ENCODE results near the gene LRRC34.

The LRRC34 gene, protein sequence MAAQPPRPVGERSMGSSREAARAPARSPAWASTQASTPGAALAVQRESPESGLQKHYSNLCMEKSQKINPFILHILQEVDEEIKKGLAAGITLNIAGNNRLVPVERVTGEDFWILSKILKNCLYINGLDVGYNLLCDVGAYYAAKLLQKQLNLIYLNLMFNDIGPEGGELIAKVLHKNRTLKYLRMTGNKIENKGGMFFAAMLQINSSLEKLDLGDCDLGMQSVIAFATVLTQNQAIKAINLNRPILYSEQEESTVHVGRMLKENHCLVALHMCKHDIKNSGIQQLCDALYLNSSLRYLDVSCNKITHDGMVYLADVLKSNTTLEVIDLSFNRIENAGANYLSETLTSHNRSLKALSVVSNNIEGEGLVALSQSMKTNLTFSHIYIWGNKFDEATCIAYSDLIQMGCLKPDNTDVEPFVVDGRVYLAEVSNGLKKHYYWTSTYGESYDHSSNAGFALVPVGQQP

DNA sequence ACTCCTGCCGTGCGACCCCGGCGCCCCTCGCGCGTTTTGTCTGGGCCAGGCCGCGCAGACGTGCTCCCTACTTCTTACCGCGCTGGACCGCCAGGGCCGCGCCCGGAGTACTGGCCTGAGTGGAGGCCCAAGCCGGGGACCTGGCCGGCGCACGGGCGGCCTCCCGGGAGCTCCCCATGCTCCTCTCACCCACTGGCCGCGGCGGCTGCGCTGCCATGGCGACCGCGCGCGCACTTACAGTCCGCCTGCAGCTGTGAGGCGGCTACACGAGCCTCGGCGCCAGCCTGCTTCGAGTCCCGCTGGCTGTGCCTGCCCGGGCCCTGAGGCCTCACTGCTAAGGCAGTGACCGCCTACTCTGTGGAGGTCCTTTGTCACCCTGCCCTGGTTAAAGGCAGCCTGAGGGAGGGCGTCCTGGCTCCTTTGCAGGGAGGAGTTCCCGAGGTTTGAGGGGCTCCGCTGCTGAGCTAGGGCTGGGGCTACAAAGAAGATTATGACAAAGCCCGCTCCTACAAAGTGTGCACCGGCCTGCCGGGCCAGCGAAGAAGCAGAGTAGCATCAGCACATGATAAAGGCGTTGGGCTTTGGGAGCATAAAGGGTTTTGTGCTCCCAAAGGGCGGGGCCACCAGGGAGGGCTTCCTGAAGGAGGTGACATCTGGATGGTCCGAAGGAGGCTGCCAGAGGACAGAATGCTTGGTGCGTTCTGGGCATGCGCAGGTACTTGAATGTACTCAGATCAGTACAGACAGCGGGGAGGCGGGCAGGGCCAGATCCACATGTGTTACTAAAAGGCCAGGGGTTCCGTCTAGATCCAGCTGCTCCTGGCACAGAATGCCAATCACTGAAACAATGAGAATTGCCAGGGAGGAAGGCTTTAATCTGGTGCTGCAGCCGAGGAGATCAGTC lies at the start of gene LRRC34, which contains the start of gene LRRIQ4:
TSS of gene LRRC34 (minus strand) at position 573 of the 904 bp plus-strand sequence. CDS start at position 217, 356 bp downstream.
TSS of gene LRRIQ4 (plus strand) at position 539 of the 904 bp plus-strand sequence. CDS start 9,052 bp downstream, outside the sequence.
- peak; percentile 21 to 46 for DNase-seq (ENCODE audit: low read depth in 2 of 2)

DNA sequence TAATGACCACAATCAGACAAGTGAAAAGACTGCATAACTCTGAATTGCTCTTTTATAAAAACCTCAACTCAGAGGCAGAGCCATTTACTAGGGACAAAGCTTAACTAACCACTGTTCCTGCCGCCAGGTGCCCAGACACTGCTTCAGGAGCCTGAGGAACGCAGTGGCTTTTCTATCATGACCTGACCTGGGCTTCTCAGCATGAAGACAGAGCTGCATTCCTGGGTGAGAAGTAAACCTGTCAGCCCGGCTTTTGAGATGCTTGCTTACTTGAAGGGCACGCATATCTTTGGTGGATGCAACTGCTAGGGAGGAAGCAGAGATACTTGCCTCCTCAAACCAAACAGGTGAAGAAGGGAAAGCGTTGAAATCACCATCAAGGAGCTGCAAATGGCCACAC lies 49.2 kb upstream of the LRRC34 start:
- no peak for DNase-seq (ENCODE audit: low read depth in 2 of 2)

DNA sequence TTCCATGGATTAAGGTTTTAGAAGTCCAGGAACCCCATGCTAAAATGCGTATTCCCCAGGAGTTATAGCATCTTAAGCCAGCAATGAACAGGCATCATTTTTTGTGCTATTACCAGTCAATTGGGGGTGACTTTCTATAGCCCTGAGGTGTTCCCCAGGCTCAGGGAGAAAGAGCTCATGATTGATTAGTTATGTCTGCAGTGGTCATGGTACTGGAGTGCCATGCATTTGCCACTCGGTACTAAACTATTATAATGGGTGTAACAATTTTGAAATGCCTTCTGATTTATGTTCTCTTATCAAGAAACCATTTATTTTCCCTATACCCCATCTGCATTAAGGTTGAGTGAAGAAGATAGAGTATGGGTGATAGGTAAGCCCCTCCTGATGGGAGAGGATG lies 45.1 kb upstream of the LRRC34 start:
- no peak for DNase-seq (ENCODE audit: low read depth in 2 of 2)

DNA sequence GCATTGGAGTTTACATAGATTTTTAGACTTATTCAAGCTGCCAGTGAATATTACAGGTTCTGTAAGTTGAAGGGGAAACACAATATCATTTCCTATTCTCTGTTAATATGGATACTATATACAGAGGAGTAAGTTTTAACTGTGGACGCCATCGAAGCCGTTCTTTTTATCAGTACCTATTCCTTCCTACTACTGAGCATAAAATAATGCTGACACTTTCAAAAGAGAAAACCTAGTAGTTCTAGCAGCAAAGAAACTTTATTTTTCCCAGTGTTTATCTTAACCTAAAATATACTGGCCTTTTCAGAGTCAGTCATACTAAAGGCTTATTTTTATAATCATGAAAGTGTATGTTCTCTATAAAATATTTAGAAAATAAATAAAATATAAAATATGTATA lies 42.8 kb upstream of the LRRC34 start:
- no peak for DNase-seq (ENCODE audit: low read depth in 2 of 2)

DNA sequence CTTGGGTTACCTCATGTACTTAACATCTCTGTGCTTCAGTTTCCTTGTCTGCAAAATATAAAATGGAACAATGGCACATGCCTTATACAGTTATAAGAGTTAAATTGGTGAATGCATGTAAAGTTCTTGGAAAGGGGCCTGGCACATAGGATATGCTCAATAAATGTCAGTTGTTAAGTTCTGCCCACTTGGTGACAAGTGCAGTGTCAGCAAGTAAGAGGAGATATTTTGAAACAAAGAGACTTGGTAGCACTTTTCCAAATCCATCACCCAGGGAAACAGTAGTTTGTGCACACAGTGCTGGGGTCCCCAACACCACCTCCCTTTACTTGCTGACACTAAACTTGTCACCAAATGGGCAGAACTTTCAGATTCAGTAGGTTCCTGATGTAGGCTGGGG lies 37.9 kb upstream of the LRRC34 start:
- DNase-seq (ENCODE audit: low read depth in 2 of 2) = no peak

DNA sequence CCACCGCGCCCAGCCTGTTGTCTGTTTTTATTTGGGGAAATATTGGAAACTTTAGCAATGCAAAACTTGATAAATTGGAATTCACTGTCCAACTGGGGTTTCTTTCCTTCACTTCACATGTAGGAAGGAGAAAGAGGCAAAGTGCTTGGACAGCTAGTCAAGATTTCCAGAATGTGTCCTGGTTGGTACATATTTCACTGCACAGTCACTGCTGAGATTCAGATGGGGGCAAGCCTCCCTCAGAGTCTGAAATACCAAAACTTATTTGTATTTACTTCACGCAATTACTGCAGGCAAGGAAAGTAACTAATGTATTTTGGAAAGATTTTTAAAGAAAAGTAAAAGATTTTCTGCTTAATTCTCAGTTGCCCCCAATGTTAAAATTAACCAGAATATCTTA lies 36.0 kb upstream of the LRRC34 start:
- no peak for DNase-seq (ENCODE audit: low read depth in 2 of 2)

DNA sequence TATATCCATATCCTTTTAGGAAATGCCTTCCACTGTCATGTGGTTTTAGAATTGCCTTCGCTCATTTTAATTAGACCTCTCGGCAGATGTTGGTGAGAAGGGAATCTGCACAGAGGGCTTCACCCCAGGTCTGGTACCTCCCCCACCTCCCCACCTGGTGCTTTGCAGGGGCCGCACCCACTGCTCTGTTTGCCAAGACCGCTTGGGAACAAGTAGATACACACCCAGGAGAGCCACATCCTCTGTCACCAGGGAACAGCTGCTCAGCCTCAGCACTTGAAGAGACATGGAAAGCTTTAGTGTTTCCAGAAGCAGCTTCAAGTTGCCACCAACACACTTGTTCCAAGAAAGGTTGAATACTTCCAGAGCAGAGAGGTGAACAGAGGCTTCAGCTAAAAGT lies 35.2 kb upstream of the LRRC34 start:
- no peak for DNase-seq (ENCODE audit: low read depth in 2 of 2)

DNA sequence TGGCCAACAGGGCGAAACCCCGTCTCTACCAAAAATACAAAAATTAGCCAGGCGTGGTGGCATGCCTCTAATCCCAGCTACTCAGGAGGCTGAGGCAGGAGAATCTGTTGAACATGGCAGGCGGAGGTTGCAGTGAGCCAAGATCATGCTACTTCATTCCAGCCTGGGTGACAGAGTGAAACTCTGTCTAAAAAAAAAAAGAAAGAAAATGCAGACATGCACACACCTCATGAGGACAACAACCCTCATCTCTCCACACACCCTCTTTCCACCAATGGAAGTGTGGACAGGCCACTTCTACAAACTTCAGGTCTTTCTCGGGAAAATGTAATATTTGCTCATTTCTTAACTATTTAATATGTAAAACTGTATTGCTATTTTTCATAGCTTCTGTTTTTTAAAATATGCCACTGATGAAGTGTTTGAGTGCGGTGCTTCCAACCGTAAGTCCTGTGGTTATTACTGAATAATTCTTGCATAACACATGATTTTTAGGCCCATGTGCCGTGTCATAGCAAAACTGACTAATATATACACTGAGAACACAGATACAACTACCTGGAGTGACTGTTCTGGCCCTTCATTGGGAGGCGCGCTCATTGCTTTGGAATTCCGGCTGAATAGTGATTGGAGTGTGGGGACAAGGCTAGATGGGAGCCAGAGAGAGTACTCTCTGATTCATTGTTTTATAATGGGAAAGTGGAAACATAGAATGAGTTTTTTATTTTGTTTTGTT lies 33.9 kb upstream of the LRRC34 start:
- DNase-seq (ENCODE audit: low read depth in 2 of 2) = no peak

DNA sequence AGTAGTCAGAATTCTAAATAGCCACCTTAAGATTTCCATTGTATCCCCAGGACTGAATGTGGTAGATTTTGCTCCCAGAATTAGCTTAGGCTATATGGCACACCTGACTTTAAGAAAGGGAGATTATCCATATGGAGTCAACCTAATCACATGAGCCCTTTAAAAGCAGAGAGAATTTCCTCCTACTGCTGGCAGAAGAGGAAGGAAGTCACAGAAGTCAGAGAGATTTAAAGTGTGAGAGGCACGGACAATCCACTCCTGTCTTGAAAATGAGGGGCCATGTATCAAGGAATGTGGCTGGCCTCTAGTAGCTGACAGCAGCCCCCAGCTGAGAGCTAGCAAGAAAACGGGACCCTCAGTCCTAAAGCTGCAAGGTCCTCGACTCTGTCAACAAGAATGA lies 30.3 kb upstream of the LRRC34 start:
- DNase-seq (ENCODE audit: low read depth in 2 of 2) = no peak

DNA sequence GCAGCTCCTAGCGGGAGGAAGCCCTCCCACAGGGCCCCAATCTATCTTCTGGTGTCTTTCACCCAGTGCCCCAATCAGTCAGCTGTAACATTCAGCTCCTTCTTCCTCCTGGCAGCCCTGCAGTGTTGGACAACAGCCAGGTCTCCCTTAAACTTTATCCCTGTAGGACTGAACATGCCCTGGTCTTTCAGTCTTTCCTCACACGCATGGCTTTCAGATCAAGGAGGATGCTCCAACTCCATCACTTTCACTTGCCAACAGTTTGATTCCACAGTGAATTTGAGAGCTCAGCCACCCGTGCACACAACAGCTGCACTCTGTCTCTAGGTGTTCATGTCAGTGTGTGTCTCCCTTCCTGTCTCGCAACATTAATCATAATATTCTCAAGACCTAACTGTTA lies 28.5 kb upstream of the LRRC34 start:
- DNase-seq (ENCODE audit: low read depth in 2 of 2) = no peak

DNA sequence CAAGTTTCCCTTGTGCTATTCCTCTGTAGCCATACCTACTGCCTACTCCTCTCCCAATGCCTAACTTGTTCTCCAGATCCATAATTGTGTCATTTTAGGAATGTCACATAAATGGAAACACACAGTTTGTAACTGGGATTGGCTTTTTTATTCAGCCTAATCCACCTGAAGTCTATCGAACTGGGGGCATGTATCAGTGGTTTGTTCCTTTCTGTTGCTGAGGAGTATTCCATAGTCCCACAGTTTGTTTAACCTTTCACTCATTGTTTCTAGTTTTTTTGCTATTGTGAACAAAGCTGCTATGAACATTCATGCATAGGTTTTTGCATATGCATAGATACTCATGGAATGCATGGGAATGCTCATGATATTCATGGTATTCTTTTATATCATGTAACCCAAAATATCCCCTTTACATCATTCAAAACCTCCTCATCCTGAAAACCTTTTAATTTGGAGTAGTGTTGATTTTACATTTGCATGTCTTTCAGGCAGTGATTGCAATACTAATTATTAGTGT lies 25.9 kb upstream of the LRRC34 start:
- no peak for DNase-seq (ENCODE audit: low read depth in 2 of 2)

DNA sequence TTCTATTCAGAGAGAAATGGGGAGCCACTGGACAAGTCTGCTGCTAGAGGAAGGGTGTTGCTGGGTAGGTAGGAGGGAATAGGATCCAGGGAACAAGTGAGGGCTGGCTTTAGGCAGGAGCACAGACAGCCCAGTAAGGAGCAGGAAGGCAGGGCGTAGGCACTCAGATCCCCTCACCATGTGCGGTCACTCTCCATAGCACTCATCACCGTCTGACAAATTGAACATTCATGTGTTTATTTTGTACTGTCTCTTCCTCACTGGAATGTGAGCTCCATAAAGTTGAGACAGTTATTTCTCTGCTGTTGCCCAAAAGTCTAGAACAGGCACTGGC lies 24.2 kb upstream of the LRRC34 start:
- DNase-seq (ENCODE audit: low read depth in 2 of 2) = no peak

DNA sequence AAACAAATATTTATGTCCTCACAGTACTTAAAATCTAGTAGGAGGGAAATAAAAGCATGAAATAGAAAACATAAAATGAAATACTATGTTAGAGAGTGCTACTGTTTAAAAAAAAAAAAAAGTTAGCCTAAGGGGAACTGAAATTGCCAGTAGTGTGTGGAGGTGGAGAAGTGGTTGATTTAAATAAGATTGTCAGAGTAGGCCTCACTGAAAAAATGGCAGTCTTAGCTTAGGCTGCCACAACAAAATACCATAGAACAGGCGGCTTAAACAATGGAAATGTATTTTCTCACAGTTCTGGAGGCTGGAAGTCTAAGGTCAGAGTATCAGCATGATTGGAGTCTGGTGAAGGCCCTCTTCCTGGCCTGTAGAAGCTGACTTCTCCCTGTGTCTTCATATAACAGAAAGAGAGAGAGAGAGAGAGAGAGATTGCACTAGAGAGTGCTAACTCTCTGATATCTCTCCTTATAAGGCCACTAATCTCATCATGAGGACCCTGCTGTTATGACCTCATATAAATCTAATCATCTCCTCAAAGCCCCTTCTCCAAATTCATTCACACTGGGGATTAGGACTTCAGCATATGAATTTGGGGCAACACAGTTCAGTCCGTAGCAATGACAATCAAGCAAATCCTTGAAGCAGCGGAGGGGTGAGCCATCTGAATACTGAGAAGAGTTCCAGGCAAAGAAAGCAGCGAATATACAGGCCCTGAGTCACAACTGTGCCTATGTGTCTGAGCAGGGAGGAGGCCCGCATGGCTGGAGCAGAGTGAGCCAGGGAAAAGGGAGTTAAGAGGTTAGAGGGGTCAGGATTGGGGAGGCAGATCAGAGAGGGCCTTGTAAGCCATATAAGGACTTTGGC lies 23.6 kb upstream of the LRRC34 start:
- DNase-seq (ENCODE audit: low read depth in 2 of 2) = no peak

DNA sequence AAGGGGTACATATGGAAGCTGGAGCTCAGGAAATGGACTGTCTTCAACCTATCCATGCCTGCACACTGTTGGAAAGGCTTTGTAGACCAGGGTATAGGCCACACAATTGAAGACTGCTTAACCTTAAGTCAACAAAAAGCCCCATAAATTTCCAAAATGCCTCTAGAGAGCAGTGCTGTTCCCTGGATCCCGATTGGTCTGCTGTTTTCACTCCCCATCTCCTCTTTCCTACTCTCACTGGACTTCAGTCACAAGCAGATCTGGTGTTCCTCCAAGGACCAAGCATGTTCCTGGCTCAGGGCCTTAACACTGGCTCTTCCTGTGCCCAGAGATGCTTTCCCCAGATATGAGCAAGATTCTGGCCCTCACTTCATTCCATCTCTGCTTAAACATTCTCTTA lies 22.8 kb upstream of the LRRC34 start:
- DNase-seq (ENCODE audit: low read depth in 2 of 2) = no peak

DNA sequence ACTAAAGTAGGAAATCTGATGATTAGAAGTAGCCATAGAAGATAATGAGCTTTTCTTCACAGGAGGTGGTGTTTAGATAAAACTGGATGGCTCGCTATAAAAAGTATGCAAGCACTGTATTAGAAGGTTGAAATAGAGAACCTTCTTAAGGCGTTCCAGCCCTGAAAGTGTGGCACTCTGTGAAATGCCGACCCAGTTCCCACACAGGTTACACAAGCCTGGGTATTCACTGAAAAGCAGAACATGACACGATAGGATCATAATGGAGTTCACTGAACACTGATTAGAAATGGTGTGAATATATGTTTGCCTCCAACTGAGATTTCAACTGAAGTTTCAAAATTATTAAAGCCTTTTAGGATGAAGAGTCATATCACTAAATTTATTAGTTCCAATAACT lies 15.0 kb upstream of the LRRC34 start:
- no peak for DNase-seq (ENCODE audit: low read depth in 2 of 2)

DNA sequence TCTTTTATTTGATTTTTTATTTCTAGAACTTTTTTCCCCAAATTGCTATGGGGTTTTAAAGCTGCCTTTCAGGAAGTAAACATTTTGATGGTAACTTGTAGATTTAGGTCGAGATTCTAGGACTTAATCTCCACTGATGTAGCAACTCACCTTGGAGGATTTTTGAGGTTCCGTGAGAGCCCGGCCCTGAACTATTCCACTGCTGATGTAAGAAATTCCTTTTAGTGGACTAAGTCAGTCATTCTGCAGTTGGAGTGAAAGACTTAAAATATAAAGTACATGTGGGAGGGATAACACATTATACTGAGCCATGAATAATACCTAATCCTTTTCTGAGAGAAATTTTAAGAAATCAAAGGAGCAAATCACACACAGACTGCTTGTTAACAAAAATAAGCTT lies 12.6 kb upstream of the LRRC34 start:
- DNase-seq (ENCODE audit: low read depth in 2 of 2) = no peak

DNA sequence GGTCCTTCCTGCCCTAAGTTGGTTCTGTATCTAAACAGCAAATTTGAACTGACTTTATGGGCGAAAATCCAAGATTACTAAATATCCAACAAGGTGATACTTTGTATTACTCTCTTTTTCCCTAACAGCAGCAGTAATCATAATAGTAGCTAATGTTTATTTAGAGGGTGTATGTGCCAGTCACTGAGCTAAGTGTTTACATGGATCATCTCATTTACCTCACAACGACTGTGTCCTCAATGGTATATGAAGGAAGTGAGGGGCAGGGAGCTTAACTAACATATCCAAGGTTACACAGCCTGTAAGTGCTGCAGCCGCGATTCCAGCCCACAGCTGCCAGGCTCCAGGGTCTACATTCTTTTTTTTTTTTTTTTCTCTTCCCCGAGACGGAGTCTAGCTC lies 10.3 kb upstream of the LRRC34 start:
- no peak for DNase-seq (ENCODE audit: low read depth in 2 of 2)

DNA sequence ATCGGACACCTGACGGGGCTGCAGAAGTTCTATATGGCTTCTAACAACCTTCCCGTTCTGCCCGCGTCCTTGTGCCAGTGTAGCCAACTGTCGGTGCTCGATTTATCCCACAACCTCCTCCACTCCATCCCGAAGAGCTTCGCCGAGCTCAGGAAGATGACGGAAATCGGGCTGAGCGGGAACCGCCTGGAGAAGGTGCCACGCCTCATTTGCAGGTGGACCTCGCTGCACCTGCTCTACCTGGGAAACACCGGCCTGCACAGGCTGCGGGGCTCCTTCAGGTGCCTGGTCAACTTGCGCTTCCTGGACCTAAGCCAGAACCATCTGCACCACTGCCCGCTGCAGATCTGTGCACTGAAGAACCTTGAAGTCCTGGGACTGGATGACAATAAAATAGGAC lies 9.8 kb upstream of the LRRC34 start:
- no peak for DNase-seq (ENCODE audit: low read depth in 2 of 2)

DNA sequence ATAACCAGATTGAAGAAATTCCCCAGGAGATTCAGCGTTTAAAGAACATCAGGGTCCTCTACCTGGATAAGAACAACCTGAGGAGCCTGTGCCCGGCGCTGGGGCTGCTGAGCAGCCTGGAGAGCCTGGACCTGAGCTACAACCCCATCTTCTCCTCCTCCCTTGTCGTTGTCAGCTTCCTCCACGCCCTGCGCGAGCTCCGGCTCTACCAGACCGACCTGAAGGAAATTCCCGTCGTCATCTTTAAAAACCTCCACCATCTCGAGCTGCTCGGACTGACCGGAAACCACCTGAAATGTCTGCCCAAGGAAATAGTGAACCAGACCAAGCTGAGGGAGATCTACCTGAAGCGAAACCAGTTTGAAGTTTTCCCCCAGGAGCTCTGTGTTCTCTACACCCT lies 9.4 kb upstream of the LRRC34 start:
- DNase-seq (ENCODE audit: low read depth in 2 of 2) = no peak

DNA sequence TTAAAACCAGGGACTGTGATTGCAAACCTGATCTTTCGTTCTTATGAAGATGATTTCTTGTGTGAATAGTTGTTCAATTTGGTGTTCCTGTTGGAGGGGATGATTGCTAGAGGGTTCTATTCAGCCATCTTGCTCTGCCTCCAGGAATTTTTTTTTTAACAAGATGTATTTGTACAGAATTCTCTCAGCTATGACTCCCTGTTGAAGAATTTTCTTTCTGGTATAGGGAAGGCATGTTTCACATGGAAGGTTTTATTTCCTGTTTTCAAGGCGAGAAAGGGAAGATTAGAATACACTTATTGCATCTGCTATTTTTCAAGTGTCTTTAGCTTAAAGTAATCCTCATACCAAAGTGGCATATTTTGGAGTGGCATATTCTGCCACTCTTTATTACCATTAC lies 5.6 kb upstream of the LRRC34 start:
- DNase-seq (ENCODE audit: low read depth in 2 of 2) = no peak

DNA sequence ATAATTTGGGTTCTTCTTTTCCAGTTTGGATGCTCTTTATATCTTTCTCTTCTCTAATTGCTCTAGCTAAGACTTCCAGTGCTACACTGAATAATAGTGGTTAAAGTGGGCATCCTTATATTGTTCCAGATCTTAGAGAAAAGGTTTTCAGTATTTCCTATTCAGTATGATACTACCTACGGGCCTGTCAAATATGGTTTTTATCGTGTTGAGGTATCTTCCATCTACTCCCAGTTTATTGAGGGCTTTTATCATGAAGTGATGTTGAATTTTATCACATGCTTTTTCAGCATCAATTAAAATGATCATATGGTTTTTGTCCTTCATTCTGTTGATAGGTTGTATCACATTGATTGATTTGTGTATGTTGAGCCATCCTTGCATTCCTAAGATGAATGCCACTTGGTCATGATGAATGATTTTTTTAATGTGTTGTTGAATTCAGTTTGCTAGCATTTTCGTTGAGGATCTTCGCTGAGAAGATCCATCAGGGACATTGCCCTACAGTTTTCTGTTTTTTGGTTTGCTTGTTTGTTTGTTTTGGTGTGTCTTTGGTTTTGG lies 3.0 kb upstream of the LRRC34 start:
- no peak for DNase-seq (ENCODE audit: low read depth in 2 of 2)

All from stimulated activated CD8-positive, alpha-beta memory T cell treated with anti-CD3 and anti-CD28 coated beads, Interleukin-2, amount 100 ng/mL, for 1 hour (primary cell).